CD14-positive monocyte (primary cell): ENCODE measurements around the gene ZBED6. TPM values are rescaled to one million over a fixed set of nuclear protein-coding genes. Genes with fewer than 3 reads are reported as not detected.
A peak's percentile ranks its signal among the peaks of the same experiment; 100 is the strongest.

ENCODE experiments used
- DNase-seq, 3 donors: peaks; one replicate each; pipeline ENCODE4 v3.0.0-alpha.2; 2011 to 2022
- H2AFZ ChIP-seq: 2 replicates; pipeline ENCODE4 v1.6.0; 2012; ENCODE audit warnings: mild to moderate bottlenecking, low read depth, low read length, inconsistent platforms; ENCODE audit not compliant: insufficient read depth, poor library complexity, severe bottlenecking
- H3K27ac ChIP-seq, 2 donors: 1 replicate in 1 of 2; 2 replicates in 1 of 2; pipeline ENCODE4 v1.5.1; 2012 to 2013; ENCODE audit warnings: low read length in 2 of 2, control low read depth in 1 of 2, inconsistent platforms in 1 of 2, low read depth in 1 of 2, mild to moderate bottlenecking in 1 of 2
- H3K27me3 ChIP-seq, 2 donors: one replicate each; pipeline versions ENCODE4 v1.6.0 to v1.6.1; 2011 to 2013; ENCODE audit warnings: low read length in 2 of 2; ENCODE audit not compliant: control insufficient read depth in 2 of 2, insufficient read depth in 2 of 2
- H3K36me3 ChIP-seq, 2 donors: replicated peaks in 1 of 2; 1 replicate in 1 of 2; 2 replicates in 1 of 2; pipeline versions ENCODE4 v1.5.1 to v1.6.1; 2012 to 2013; ENCODE audit warnings: low read length in 2 of 2, control low read depth in 1 of 2, inconsistent platforms in 1 of 2, mild to moderate bottlenecking in 1 of 2; ENCODE audit not compliant: insufficient read depth in 2 of 2, control insufficient read depth in 1 of 2
- H3K4me1 ChIP-seq, 2 donors: 1 replicate in 1 of 2; 2 replicates in 1 of 2; pipeline versions ENCODE4 v1.5.1 to v1.6.1; 2012 to 2013; ENCODE audit warnings: low read length in 2 of 2, control low read depth in 1 of 2, inconsistent platforms in 1 of 2, mild to moderate bottlenecking in 1 of 2, moderate library complexity in 1 of 2; ENCODE audit not compliant: insufficient read depth in 2 of 2, control insufficient read depth in 1 of 2
- H3K4me2 ChIP-seq: replicated peaks from 2 replicates; pipeline ENCODE3; 2012; ENCODE audit warnings: low read length, moderate library complexity, mild to moderate bottlenecking; ENCODE audit not compliant: poor library complexity, severe bottlenecking; ENCODE audit errors: extremely low read depth
- H3K4me3 ChIP-seq, 3 experiments: fragments of 200-600 bp in 1 of 3; sonication (generic) in 1 of 3; replicated peaks in 1 of 3; 1 replicate in 2 of 3; 2 replicates in 1 of 3; pipeline ENCODE4 v1.5.1; 2011 to 2013; ENCODE audit warnings: low read length in 3 of 3, mild to moderate bottlenecking in 3 of 3, control low read depth in 2 of 3, low read depth in 2 of 3, inconsistent platforms in 1 of 3, moderate library complexity in 1 of 3
- H3K79me2 ChIP-seq: 2 replicates; pipeline ENCODE4 v1.6.0; 2012; ENCODE audit warnings: mild to moderate bottlenecking, control low read depth, inconsistent platforms, low read length, moderate library complexity; ENCODE audit not compliant: insufficient read depth
- H3K9ac ChIP-seq: 2 replicates; pipeline ENCODE4 v1.6.0; 2017; ENCODE audit warnings: low read length, mild to moderate bottlenecking; ENCODE audit not compliant: insufficient read depth, poor library complexity, severe bottlenecking
- H3K9me3 ChIP-seq, 2 donors: replicated peaks in 1 of 2; 1 replicate in 1 of 2; 2 replicates in 1 of 2; pipeline versions ENCODE4 v1.5.1 to v1.6.1; 2012 to 2013; ENCODE audit warnings: low read length in 2 of 2, control low read depth in 1 of 2; ENCODE audit not compliant: control insufficient read depth in 1 of 2, insufficient read depth in 1 of 2
- H4K20me1 ChIP-seq: 2 replicates; pipeline ENCODE4 v1.6.0; 2012; ENCODE audit warnings: mild to moderate bottlenecking, low read length, control low read depth, moderate library complexity; ENCODE audit not compliant: insufficient read depth
- H3K27ac Mint-ChIP-seq, 7 donors: one replicate each; pipeline ENCODE4 v1.8.0; 2020; ENCODE audit warnings: mild to moderate bottlenecking in 7 of 7, mixed read lengths in 7 of 7, moderate library complexity in 6 of 7, inconsistent platforms in 2 of 7
- H3K27me3 Mint-ChIP-seq, 3 donors: one replicate each; pipeline ENCODE4 v1.8.0; 2021 to 2022; ENCODE audit warnings: low read depth in 3 of 3, mild to moderate bottlenecking in 3 of 3, mixed read lengths in 3 of 3, moderate library complexity in 3 of 3, inconsistent platforms in 1 of 3
- H3K36me3 Mint-ChIP-seq, 2 donors: one replicate each; pipeline ENCODE4 v1.8.0; 2020; ENCODE audit warnings: mixed read lengths in 2 of 2, inconsistent platforms in 1 of 2, mild to moderate bottlenecking in 1 of 2
- H3K4me1 Mint-ChIP-seq: one replicate; pipeline ENCODE4 v1.8.0; 2020; ENCODE audit warnings: mild to moderate bottlenecking, mixed read lengths
- H3K4me3 Mint-ChIP-seq, 2 donors: one replicate each; pipeline ENCODE4 v1.8.0; 2020; ENCODE audit warnings: mild to moderate bottlenecking in 2 of 2, mixed read lengths in 2 of 2, moderate library complexity in 1 of 2
- H3K9me3 Mint-ChIP-seq, 7 donors: one replicate each; pipeline ENCODE4 v1.8.0; 2020 to 2022; ENCODE audit warnings: mixed read lengths in 7 of 7, mild to moderate bottlenecking in 6 of 7, moderate library complexity in 6 of 7, inconsistent platforms in 2 of 7
- CTCF ChIP-seq: fragments of 200-600 bp; IDR thresholded peaks from one replicate; pipeline ENCODE4 v1.8.0; 2022; ENCODE audit warnings: antibody characterized with exemption, mild to moderate bottlenecking
- WGBS: methylation state at CpG from one replicate; pipeline ENCODE4 v1.1.5; 2013; ENCODE audit warnings: missing lambda C conversion rate; ENCODE audit not compliant: insufficient coverage; 5-methylcytosine and 5-hydroxymethylcytosine counted together
- intact Hi-C, 2 donors: fragments of 100-400 bp; cut with micrococcal nuclease; formaldehyde crosslinking; loops; one replicate each; pipeline versions ENCODE4 v1.15.0 to v1.15.1; 2023
- polyA plus RNA-seq, 3 donors: library from polyadenylated mRNA; depleted of rRNA in 1 of 3; unstranded in 2 of 3; stranded (reverse) in 1 of 3; fragments of 300-500 nt in 2 of 3; fragments of >200 nt in 1 of 3; fragmentation: Illumina TruSeq in 2 of 3; gene quantifications; 1 replicate in 2 of 3; 2 replicates in 1 of 3; pipeline ENCODE4 v1.2.3, GENCODE V29; 2012 to 2021

ZBED6 gene
- polyA plus RNA-seq, 3 donors: 0.56 to 2.2 (median 1.00) TPM

- no CpG with 5 or more reads among the region's 1 CpG for WGBS
- Histone ChIP-seq H3K36me3 (no peaks in the 10 kb centered on the region), H3K9ac (no peak overlapping the region), H3K4me1 (peaks cover 12 to 15% of the 10 kb centered on the region in 2 donors), H4K20me1 (no peaks in the 10 kb centered on the region), H3K79me2 (no peaks in the 10 kb centered on the region), H3K27me3 (no peaks in the 10 kb centered on the region), H2AFZ (no peak overlapping the region), H3K4me2 (no peak overlapping the region), H3K4me3 (no peak overlapping the region), H3K27ac (no peak overlapping the region), H3K9me3 (no peaks in the 10 kb centered on the region)
- intact Hi-C loops: loop anchor here in 1 of 2 donors (10.0 kb wide), 1 partner anchor 268 kb away; no protein-coding TSS in a partner anchor
- H3K9me3 Mint-ChIP-seq: peaks cover 0 to 3% (median 0%) of the 10 kb centered on the region in 7 donors
- DNase-seq: no peak
- peaks cover 2 to 3% of the 10 kb centered on the region in 2 donors for H3K36me3 Mint-ChIP-seq
- peaks cover 27% of the 10 kb centered on the region for H3K4me1 Mint-ChIP-seq
- no peak overlapping the region for H3K4me3 Mint-ChIP-seq
- H3K27ac Mint-ChIP-seq: peak overlapping the region in 1 of 7 donors; percentile 33
- H3K27me3 Mint-ChIP-seq: peaks cover 0 to 4% (median 0%) of the 10 kb centered on the region in 3 donors
- TF ChIP-seq CTCF: no peak
Observed at GRCh38 chr1:203772836-203773235, 22.6 kb upstream of the ZBED6 start.

GRCh38 chr1:203776636-203777035 lies 18.8 kb upstream of the ZBED6 start:
- Mint-ChIP-seq H3K27me3 (peaks cover 0 to 1% (median 0%) of the 10 kb centered on the region in 3 donors), H3K4me1 (peaks cover 6% of the 10 kb centered on the region), H3K36me3 (no peaks in the 10 kb centered on the region), H3K9me3 (peaks cover 0 to 2% (median 0%) of the 10 kb centered on the region in 7 donors), H3K4me3 (no peak overlapping the region), H3K27ac (no peak overlapping the region)
- no peaks in the 10 kb centered on the region for H3K4me1 ChIP-seq
- 57% methylated on average over 1 of the region's 4 CpGs for WGBS
- no peak overlapping the region for H3K27ac ChIP-seq
- H3K36me3 ChIP-seq: no peaks in the 10 kb centered on the region
- no peak for TF ChIP-seq CTCF
- H3K4me3 ChIP-seq: no peak overlapping the region
- no peaks in the 10 kb centered on the region for H4K20me1 ChIP-seq
- no peak overlapping the region for H2AFZ ChIP-seq
- no peak overlapping the region for H3K4me2 ChIP-seq
- no peaks in the 10 kb centered on the region for H3K27me3 ChIP-seq
- intact Hi-C loops: loop anchor here in 1 of 2 donors (10.0 kb wide), 1 partner anchor 272 kb away; no protein-coding TSS in a partner anchor
- H3K9me3 ChIP-seq: no peaks in the 10 kb centered on the region
- no peak for DNase-seq
- H3K79me2 ChIP-seq: no peaks in the 10 kb centered on the region
- H3K9ac ChIP-seq: no peak overlapping the region
